Caki2 (cell line): ENCODE results near the gene RAI14. TPM values are rescaled to one million over a fixed set of nuclear protein-coding genes. Genes with fewer than 3 reads are reported as not detected.
"Not testable (repeated sequence)": the region's sequence is repeated elsewhere in the genome, so short reads cannot be mapped to it uniquely, and the experiment has no call there.

Source experiments
- DNase-seq: peaks from one replicate; pipeline ENCODE4 v3.0.0-alpha.2; 2015; ENCODE audit warnings: low read depth
- in situ Hi-C: cut with HindIII; loops from 2 replicates; pipeline ENCODE4 v1.10.0; 2016; ENCODE audit warnings: low sequenced_read_pairs, low pct_unique_long_range_greater_than_20kb, mixed read lengths
- total RNA-seq: library from RNA; depleted of rRNA; stranded (reverse); fragments of >200 nt; shearing (Covaris generic); gene quantifications from 2 replicates; pipeline ENCODE4 v1.2.3, GENCODE V29; 2014; ENCODE audit warnings: low replicate concordance

The RAI14 gene
- total RNA-seq, 1 experiment from 2014 or later = 53.9 TPM

- in situ Hi-C loops = no loop called here
- no peak for DNase-seq
Measured at GRCh38 chr5:34690898-34691297, 34.8 kb downstream of the RAI14 start.

GRCh38 chr5:34691326-34691725, 35.2 kb downstream of the RAI14 start:
- DNase-seq = peak; percentile 62
- in situ Hi-C loops = no loop called here

DNA sequence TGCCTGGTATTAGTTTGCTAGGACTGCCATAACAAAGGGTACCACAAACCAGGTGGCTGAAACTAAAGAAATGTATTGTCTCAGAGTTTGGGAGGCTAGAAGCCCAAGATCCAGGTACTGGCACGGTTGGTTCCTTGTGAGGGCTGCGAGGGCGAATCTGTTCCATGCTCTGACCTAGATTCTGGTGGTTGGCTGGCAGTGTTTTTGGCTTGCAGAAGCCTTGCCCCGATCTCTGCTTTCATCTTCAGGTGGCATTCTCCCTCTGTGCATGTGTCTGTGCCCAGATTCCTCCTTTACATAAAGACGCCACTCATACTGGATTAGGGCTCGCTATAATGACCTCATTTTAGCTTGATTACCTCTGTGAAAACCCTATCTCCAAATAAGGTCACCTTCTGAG, 36.7 kb downstream of the RAI14 start:
- no peak for DNase-seq
- in situ Hi-C loops = no loop called here

GRCh38 chr5:34694012-34694411, 37.9 kb downstream of the RAI14 start:
- DNase-seq = no peak
- in situ Hi-C loops = no loop called here

DNA sequence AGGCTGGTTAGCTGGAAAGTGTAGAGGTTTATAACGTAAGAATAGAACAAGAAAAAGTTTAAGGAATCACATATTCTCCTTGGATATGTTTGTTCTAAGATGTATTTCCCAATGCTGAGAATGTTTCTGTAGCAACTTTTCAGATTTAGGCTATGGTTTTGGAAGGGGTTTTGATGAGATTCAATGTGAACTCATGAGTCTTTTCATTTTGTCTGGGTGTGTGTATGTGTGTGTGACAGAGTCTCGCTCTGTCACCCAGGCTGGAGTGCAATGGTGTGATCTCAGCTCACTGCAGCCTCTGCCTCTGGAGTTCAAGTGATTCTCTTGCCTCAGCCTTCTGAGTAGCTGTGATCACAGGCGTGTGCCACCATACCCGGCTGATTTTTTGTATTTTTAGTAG, 38.6 kb downstream of the RAI14 start:
- no peak for DNase-seq
- in situ Hi-C loops = no loop called here

DNA sequence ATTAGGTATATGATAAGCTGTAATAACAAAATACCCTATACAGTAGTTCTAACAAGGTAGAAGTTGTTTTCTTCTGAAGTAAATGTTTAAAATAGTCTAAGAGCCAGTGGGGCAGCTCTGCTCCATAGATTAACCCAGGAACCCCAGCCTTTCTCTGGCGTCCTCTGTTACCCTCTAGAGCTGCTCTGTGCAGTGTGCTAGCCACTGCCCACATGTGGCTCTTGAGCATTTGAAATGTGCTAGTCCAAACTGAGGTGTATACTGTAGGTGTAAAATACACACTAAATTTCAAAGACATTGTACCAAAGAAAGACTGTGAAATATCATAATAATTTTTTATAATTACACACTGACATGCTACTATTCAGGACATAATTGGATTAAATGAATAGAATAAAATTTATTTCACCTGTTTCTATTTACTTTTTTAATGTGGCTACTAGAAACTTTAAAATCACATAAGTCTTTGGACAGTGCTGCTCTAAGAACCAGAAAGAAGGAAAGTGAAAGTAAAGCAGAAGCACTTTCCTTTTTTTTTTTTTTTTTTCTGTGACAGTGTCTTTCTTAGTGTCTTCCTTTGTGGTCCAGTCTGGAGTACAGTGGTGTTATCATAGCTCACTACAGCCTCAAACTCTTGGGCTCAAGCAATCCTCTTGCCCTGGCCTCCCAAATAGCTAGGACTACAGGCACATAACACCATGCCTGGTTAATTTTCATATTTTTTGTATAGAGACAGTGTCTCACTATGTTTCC, 39.3 kb downstream of the RAI14 start:
- no peak for DNase-seq
- in situ Hi-C loops = no loop called here

- in situ Hi-C loops = no loop called here
- DNase-seq = no peak
Measured at GRCh38 chr5:34697308-34698108, 41.4 kb downstream of the RAI14 start.

DNA sequence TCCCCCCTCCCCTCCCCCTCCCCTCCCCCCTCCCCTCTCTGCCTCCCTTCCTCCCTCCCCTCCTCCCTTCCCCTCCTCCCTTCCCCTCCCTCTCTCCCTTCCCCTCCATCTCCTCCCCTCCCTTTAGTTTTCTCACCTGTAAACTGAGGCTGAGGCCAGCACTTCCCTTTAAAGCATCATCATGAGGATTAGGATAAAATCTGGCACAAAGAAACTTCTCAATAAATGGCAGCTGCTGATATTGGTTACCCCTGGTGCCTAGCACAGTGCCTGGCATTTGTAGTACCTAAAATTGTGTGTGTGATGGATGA, 41.9 kb downstream of the RAI14 start:
- in situ Hi-C loops = no loop called here
- no peak for DNase-seq

- in situ Hi-C loops = no loop called here
- DNase-seq = no peak
Measured at GRCh38 chr5:34698754-34699153, 42.6 kb downstream of the RAI14 start.

GRCh38 chr5:34699155-34700077, 43.3 kb downstream of the RAI14 start:
- no peak for DNase-seq
- in situ Hi-C loops = no loop called here

- in situ Hi-C loops = no loop called here
- no peak for DNase-seq
Measured at GRCh38 chr5:34700078-34700452, 43.9 kb downstream of the RAI14 start.

- DNase-seq, in situ Hi-C loops: not testable (repeated sequence)
Measured at GRCh38 chr5:34701442-34701841, 45.3 kb downstream of the RAI14 start.

GRCh38 chr5:34703767-34704713, 47.9 kb downstream of the RAI14 start:
- DNase-seq = no peak
- in situ Hi-C loops = no loop called here

GRCh38 chr5:34706084-34706483, 50.0 kb downstream of the RAI14 start:
- in situ Hi-C loops = no loop called here
- DNase-seq = no peak

DNA sequence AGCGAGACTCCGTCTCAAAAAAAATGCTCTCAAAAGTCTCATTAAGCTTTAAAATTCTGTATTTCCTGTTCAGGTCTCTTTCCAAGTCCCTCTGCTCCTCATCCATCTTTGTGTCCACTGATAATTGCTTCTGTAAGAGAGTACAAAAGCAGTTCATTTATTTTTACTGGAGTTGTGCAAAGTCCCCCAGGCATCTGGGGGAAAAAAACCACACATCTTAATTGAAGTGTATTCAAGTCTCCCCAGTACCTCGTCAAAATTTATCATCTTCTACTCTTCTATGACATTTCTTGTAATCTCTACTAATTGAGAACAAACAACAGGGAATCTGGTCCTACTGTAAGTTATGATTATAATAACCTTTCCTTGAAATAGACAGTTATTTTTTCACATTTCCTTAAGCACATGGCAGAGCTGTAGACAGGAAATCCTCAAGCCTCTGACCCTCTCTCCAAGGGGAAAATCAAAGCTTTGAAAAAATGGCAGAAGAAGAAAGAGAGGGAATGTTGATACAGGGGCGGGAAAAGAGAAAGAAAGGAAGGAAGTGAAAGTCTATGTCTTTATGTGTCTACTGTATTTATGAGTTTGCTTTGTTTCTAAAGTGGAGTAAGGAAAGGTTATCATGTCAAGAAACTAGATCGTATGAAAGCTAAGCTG, 51.5 kb downstream of the RAI14 start:
- DNase-seq = no peak
- in situ Hi-C loops = no loop called here

DNA sequence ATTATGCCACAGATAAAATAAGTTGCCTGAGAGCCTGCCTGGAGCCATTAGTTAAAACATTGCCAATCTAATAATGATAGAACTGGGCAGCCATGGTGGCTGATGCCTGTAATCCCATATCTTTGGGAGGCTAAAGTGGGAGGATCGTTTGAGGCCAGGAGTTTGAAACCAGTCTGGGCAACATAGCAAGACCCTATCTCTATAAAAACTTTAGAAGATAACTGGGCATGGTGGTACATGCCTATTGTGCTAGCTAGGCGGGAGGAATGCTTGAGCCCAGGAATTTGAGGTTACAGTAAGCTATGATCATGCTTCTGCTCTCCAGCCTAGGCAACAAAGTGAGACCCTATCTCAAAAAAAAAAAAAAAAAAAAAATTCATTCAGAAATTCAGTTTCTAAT, 52.6 kb downstream of the RAI14 start:
- in situ Hi-C loops = no loop called here
- no peak for DNase-seq

DNA sequence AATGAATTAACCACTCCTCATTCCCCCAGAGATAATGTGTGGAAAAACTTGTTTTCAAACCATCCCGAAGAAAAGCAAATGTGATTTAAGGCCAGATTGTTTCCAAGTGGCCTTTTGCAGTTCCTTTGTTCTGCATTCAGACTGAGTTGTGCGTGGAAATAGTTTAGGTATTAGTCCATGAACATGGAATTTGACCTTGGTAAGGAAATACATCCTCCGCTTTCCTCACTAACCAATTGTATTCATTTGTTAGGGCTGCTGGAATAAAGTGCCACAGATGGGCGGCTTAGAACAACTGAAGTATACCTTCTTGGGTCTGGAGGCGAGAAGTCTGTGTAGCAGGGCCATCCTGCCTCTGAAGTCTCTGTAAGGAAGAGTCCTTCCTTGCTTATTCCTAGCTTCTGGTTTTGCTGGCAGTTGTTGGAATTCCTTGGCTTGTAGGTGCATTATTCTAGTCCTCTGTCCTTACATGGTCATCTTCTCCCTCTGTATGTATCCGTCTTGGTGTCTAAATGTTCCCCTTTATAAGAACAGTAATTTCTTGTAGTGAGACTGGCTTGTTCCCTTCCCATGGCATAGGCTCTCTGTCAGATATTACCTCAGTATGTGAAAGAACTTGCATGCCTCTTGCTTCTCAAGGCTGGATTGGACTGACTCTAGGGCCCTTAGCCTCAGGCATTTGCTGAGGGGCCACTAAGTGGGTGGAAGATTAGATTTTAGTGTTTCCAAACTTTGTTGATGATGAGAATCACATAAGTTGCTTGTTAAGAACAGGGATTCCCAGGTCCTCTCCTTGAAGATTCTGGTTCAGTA, 53.9 kb downstream of the RAI14 start:
- DNase-seq = peak; percentile 68
- in situ Hi-C loops = no loop called here
